Mammary epithelial cell (primary cell): Measurements from ENCODE around the gene ABCG1.

Experiments used
- CTCF ChIP-seq, 2 donors: IDR thresholded peaks in 1 of 2; conservative IDR thresholded peaks in 1 of 2; 2 replicates each; pipeline ENCODE4 v1.5.1; 2011 to 2012; ENCODE audit warnings: inconsistent platforms in 2 of 2, low read length in 2 of 2, mild to moderate bottlenecking in 2 of 2, control low read depth in 1 of 2, low read depth in 1 of 2; ENCODE audit not compliant: insufficient read depth in 1 of 2; ENCODE audit errors: extremely low read depth in 1 of 2
- EZH2 ChIP-seq: IDR thresholded peaks from 2 replicates; pipeline ENCODE4 v1.6.1; 2012; ENCODE audit warnings: low read length, inconsistent platforms, borderline replicate concordance

- TF ChIP-seq CTCF (conservative IDR thresholded peaks at IDR 0.05 in 1 of 2, IDR thresholded peaks at IDR 0.05 in 1 of 2; ENCODE audit: extremely low read depth in 1 of 2, insufficient read depth in 1 of 2, low read depth in 1 of 2, low read length in 2 of 2) (no peak), EZH2 (no peak)
These were observed 28.8 kb downstream of the ABCG1 start for GRCh38 chr21:42247716-42248115.
